ENCODE results near the gene OR2G6.

DNA sequence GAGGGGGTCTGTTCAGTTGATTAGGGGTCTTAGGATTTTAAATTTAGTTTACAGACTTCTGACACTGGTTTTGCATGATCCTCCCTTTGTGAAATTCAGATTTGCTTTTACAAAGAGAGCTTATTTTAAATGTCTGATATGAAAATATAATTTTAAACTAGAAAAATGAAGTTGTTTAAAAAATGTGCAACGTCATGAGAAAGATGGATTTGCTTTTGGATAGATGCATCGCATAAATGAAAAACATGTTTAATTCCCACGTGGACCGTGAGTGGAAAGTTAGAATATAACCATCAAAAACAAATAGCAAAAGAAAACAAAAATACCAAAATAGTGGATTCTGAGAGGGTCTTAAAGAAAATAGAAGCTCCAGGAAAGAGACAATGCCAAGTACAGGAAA, 36.7 kb upstream of the OR2G6 start:
- TF ChIP-seq, protein P1, sequence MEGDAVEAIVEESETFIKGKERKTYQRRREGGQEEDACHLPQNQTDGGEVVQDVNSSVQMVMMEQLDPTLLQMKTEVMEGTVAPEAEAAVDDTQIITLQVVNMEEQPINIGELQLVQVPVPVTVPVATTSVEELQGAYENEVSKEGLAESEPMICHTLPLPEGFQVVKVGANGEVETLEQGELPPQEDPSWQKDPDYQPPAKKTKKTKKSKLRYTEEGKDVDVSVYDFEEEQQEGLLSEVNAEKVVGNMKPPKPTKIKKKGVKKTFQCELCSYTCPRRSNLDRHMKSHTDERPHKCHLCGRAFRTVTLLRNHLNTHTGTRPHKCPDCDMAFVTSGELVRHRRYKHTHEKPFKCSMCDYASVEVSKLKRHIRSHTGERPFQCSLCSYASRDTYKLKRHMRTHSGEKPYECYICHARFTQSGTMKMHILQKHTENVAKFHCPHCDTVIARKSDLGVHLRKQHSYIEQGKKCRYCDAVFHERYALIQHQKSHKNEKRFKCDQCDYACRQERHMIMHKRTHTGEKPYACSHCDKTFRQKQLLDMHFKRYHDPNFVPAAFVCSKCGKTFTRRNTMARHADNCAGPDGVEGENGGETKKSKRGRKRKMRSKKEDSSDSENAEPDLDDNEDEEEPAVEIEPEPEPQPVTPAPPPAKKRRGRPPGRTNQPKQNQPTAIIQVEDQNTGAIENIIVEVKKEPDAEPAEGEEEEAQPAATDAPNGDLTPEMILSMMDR (IDR thresholded peaks at IDR 0.05), result no peak
- no peak for TF ChIP-seq POLR2A (IDR thresholded peaks at IDR 0.05)
